ENCODE results near the gene NRG2. TPM values are rescaled to one million over a fixed set of nuclear protein-coding genes. Genes with fewer than 3 reads are reported as not detected.
A peak's percentile ranks its signal among the peaks of the same experiment; 100 is the strongest.

The NRG2 gene
- total RNA-seq, 6 donors from 2014 or later = 0.46 to 4.2 (median 1.5) TPM

DNA sequence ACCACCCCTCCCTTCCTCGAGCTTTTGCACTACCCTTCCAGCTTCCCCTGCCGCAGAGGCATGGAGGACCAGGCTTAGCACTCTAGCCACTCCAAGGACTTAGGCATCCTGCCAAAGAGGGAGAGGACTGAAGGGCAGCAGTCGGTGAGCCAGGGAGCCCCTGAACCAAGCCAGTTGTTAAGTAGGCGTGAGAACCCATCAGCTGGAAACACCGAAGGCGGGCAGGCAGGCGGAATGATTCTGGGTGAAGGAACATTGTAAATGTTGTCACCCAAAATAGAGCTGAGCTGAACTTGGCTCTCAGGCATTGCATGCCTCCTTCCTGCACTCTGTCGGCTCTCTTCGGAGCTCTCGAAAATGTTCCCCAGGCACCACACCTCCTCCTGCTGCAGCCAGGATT is 42.8 kb downstream of the NRG2 start:
- DNase-seq = peak in 1 of 2 donors; percentile 40
- ATAC-seq (ENCODE audit: low FRiP score in 2 of 2) = peak in 1 of 2 donors; percentile 36

DNA sequence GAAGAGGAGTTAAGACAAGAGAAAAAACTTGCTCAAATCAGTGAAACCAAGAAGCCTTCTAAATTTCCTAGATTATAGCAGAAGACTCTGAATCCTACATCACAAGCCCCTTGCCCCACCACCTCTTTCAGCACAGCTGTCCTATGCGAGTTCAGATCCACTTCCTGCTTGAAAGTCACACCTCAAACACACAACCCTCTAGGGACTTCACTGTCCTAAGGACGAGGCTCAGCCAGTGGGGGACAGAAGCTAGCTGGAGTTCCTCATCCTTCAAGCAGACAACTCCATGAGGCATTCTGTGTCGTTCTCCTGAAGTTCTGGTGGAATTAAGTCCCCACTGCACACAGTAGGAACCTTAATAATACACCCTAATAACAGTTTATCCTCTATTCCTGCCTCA is 44.3 kb downstream of the NRG2 start:
- Histone ChIP-seq H3K9me3 (no peaks in the 10 kb centered on the region), H3K4me3 (no peak overlapping the region), H3K4me1 (no peaks in the 10 kb centered on the region), H3K27ac (no peak overlapping the region), H3K27me3 (no peaks in the 10 kb centered on the region), H3K36me3 (no peaks in the 10 kb centered on the region)
- ATAC-seq (ENCODE audit: low FRiP score in 2 of 2) (no peak), DNase-seq (no peak)
- WGBS, 2 donors = 69 to 83% methylated on average over 2 to 3 of the region's 3 CpGs
- no peak for TF ChIP-seq EP300 (IDR thresholded peaks at IDR 0.05)
- TF ChIP-seq POLR2AphosphoS5 (IDR thresholded peaks at IDR 0.05) = no peak
- TF ChIP-seq POLR2A (IDR thresholded peaks at IDR 0.05) = no peak
- TF ChIP-seq, protein P1, sequence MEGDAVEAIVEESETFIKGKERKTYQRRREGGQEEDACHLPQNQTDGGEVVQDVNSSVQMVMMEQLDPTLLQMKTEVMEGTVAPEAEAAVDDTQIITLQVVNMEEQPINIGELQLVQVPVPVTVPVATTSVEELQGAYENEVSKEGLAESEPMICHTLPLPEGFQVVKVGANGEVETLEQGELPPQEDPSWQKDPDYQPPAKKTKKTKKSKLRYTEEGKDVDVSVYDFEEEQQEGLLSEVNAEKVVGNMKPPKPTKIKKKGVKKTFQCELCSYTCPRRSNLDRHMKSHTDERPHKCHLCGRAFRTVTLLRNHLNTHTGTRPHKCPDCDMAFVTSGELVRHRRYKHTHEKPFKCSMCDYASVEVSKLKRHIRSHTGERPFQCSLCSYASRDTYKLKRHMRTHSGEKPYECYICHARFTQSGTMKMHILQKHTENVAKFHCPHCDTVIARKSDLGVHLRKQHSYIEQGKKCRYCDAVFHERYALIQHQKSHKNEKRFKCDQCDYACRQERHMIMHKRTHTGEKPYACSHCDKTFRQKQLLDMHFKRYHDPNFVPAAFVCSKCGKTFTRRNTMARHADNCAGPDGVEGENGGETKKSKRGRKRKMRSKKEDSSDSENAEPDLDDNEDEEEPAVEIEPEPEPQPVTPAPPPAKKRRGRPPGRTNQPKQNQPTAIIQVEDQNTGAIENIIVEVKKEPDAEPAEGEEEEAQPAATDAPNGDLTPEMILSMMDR (IDR thresholded peaks at IDR 0.05) = no peak

More for the DNA sequence above, 42.8 kb downstream of the NRG2 start:
- H3K4me1 ChIP-seq = no peaks in the 10 kb centered on the region
- H3K27ac ChIP-seq = no peak overlapping the region
- H3K4me3 ChIP-seq = no peak overlapping the region
- no peaks in the 10 kb centered on the region for H3K9me3 ChIP-seq
- H3K27me3 ChIP-seq = no peaks in the 10 kb centered on the region
- H3K36me3 ChIP-seq = no peaks in the 10 kb centered on the region
- WGBS, 2 donors = 80 to 84% methylated on average over 9 to 10 of the region's 10 CpGs
- TF ChIP-seq POLR2A (IDR thresholded peaks at IDR 0.05) (no peak), EP300 (IDR thresholded peaks at IDR 0.05) (no peak)
- TF ChIP-seq, protein P1 (IDR thresholded peaks at IDR 0.05) = no peak

DNA sequence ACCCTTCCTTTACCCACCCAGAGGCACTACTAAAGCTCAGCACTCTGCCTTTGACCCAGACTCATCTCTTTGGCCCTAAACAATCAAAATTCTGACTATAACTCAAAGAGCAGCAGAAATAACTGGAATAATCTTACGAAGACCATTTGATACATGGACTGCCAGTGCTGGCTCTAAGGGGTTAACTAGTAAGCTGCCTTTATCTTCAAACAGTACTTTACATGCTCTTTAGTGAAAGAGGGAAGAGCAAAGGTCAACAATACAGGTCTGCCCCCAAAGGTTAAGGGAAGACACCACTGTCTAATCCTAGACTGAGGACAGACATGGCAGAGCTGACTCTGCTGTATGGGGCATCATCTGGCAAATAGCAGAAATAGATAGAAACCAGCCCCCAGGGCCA is 45.8 kb downstream of the NRG2 start:
- no peaks in the 10 kb centered on the region for H3K4me1 ChIP-seq
- ATAC-seq (ENCODE audit: low FRiP score in 2 of 2) = no peak
- H3K27ac ChIP-seq = no peak overlapping the region
- no peaks in the 10 kb centered on the region for H3K36me3 ChIP-seq
- no peak for TF ChIP-seq POLR2A (IDR thresholded peaks at IDR 0.05)
- WGBS, 2 donors = 83 to 96% methylated on average over 1 of the region's 1 CpG
- H3K27me3 ChIP-seq = no peaks in the 10 kb centered on the region
- no peak overlapping the region for H3K4me3 ChIP-seq
- no peaks in the 10 kb centered on the region for H3K9me3 ChIP-seq
- no peak for DNase-seq

DNA sequence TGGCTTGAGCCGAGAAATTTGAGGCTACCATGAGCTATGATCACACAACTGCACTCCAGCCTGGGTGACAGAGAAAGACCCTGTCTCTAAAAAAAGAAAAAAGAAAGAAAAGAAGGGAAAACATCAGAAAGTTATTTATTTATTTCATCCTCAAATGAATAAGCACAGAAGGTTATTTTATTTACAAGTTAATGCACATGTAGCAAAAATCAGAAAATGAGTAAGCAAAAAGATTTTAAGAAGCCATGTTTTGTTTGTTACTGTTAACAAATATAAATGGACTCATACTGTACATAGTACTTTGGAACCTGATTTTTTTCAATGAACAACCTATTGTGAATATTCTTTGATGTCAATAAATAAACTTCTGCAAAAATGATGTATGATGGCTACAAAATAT is 47.2 kb downstream of the NRG2 start:
- ATAC-seq (ENCODE audit: low FRiP score in 2 of 2) = no peak
- H3K36me3 ChIP-seq = no peaks in the 10 kb centered on the region
- H3K4me1 ChIP-seq = no peaks in the 10 kb centered on the region
- no peak overlapping the region for H3K27ac ChIP-seq
- no peaks in the 10 kb centered on the region for H3K9me3 ChIP-seq
- TF ChIP-seq POLR2AphosphoS5 (IDR thresholded peaks at IDR 0.05) (no peak), EP300 (IDR thresholded peaks at IDR 0.05) (no peak), POLR2A (IDR thresholded peaks at IDR 0.05) (no peak)
- TF ChIP-seq, protein P1 (IDR thresholded peaks at IDR 0.05) = no peak
- WGBS, 2 donors = 83 to 100% methylated on average over 1 of the region's 1 CpG
- H3K27me3 ChIP-seq = no peaks in the 10 kb centered on the region
- no peak for DNase-seq
- H3K4me3 ChIP-seq = no peak overlapping the region

DNA sequence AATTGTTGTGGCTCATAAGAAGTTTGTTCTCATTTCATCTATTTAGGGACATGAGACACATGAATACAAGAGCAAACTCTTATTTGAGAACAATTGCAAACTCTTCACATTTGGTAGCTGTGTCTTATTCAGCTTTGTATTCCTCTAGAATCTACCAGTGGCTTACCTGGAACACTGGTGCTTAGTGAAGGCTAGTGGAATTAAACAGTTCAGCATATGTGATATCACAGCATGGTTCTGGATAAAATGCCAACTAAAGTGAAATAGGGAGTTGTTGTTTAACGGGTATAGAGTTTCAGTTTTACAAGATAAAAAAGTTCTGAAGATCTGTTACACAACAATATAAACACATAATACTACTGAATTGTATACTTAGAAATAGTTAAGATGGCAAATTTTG is 48.9 kb downstream of the NRG2 start:
- Histone ChIP-seq H3K4me1 (no peaks in the 10 kb centered on the region), H3K27ac (no peak overlapping the region), H3K4me3 (no peak overlapping the region), H3K27me3 (no peaks in the 10 kb centered on the region), H3K36me3 (no peaks in the 10 kb centered on the region), H3K9me3 (no peaks in the 10 kb centered on the region)
- ATAC-seq (ENCODE audit: low FRiP score in 2 of 2) = no peak
- no peak for DNase-seq
- no peak for TF ChIP-seq EP300 (IDR thresholded peaks at IDR 0.05)
- TF ChIP-seq, protein P1 (IDR thresholded peaks at IDR 0.05) = no peak
- TF ChIP-seq POLR2AphosphoS5 (IDR thresholded peaks at IDR 0.05) = no peak
- TF ChIP-seq POLR2A (IDR thresholded peaks at IDR 0.05) = no peak
- 85 to 89% methylated on average over 1 of the region's 1 CpG for WGBS, 2 donors
